GM12878 (cell line): ENCODE results near the gene SMTNL2.

Experiments
- HDAC2 ChIP-seq: fragments of 200-600 bp; sonication (generic); IDR thresholded peaks from 2 replicates; pipeline ENCODE4 v1.6.1; 2017
- RAD21 ChIP-seq: IDR thresholded peaks from 2 replicates; pipeline ENCODE4 v1.6.1; 2011; ENCODE audit warnings: mild to moderate bottlenecking, low read depth, low read length, moderate library complexity; ENCODE audit not compliant: insufficient read depth
- TF ChIP-seq, protein P1 (sequence below): IDR thresholded peaks from 2 replicates; pipeline ENCODE4 v1.6.1; 2011; ENCODE audit warnings: mild to moderate bottlenecking, low read depth, low read length, moderate library complexity; ENCODE audit not compliant: insufficient replicate concordance

DNA sequence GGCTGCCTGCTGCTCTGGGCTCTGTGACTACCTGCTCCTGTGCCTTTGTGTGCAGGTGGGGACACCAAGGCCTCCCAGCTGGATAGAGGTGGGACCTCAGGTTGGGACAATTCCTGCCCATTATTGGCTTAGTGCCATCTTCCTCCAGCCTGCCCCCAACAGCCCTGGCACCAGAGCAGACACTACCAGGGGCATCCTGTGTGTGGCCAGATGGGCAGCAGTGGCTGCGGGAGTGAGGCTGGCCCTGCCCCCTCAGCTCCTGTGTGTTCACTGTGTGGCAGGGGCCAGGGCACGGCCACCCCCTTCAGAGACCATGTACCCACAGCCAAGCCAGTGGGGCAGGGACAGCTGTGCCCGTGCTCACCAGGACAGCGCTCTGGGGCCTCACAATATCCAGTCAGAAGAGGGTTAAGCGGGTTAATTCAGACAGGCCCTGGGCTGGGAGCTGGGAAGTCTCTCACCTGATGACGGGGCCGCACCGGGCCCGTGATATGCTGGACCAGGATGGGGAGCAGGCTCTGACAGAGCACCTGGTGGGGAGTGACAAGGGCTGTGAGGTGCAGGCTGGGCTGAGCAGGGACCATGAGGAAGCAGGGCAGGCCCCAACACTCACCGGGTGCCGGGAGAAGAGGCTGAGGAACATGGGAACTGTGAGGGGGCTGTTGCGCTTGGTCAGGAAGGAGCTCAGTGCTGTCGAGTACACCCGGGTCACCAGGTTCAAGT is 42.2 kb upstream of the SMTNL2 start:
- TF ChIP-seq, protein P1, sequence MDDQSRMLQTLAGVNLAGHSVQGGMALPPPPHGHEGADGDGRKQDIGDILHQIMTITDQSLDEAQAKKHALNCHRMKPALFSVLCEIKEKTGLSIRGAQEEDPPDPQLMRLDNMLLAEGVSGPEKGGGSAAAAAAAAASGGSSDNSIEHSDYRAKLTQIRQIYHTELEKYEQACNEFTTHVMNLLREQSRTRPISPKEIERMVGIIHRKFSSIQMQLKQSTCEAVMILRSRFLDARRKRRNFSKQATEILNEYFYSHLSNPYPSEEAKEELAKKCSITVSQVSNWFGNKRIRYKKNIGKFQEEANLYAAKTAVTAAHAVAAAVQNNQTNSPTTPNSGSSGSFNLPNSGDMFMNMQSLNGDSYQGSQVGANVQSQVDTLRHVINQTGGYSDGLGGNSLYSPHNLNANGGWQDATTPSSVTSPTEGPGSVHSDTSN: no peak
- TF ChIP-seq HDAC2 (no peak), RAD21 (no peak)
